GM18519 (cell line): Measurements from ENCODE around the gene ZNHIT1.
"Not testable (repeated sequence)": the region's sequence is repeated elsewhere in the genome, so short reads cannot be mapped to it uniquely, and the experiment has no call there.

Source experiments
- ATAC-seq: cut with Tn5 transposase; IDR thresholded peaks from one replicate; pipeline ENCODE4 v1.9.1; 2021; ENCODE audit warnings: mild to moderate bottlenecking, moderate library complexity; ENCODE audit not compliant: unreplicated experiment, low FRiP score

Gene ZNHIT1

GRCh38 chr7:101186194-101186593, 31.8 kb upstream of the ZNHIT1 start:
- no peak for ATAC-seq

GRCh38 chr7:101186844-101187428, 31.0 kb upstream of the ZNHIT1 start:
- ATAC-seq = no peak

- no peak for ATAC-seq
Observed at GRCh38 chr7:101189109-101189508, 28.9 kb upstream of the ZNHIT1 start.

- no peak for ATAC-seq
Observed at GRCh38 chr7:101195884-101196283, 22.1 kb upstream of the ZNHIT1 start.

- ATAC-seq = no peak
Observed at GRCh38 chr7:101197991-101198390, 20.0 kb upstream of the ZNHIT1 start.

- ATAC-seq = no peak
Observed at GRCh38 chr7:101198476-101198875, 19.5 kb upstream of the ZNHIT1 start.

GRCh38 chr7:101199522-101199921, 18.4 kb upstream of the ZNHIT1 start:
- not testable (repeated sequence) for ATAC-seq

- no peak for ATAC-seq
Observed at GRCh38 chr7:101200504-101200861, 17.5 kb upstream of the ZNHIT1 start.

GRCh38 chr7:101200862-101201599, 16.9 kb upstream of the ZNHIT1 start, which contains the start of gene MOGAT3:
TSS of gene MOGAT3 (minus strand) at chr7:101201036. CDS start at chr7:101200854, 182 bp downstream.
- ATAC-seq = no peak

- no peak for ATAC-seq
Observed at GRCh38 chr7:101201695-101202602, 16.0 kb upstream of the ZNHIT1 start.

- ATAC-seq = no peak
Observed at GRCh38 chr7:101202603-101202918, 15.4 kb upstream of the ZNHIT1 start.

- not testable (repeated sequence) for ATAC-seq
Observed at GRCh38 chr7:101203740-101204738, 13.9 kb upstream of the ZNHIT1 start.

GRCh38 chr7:101205901-101206664, 11.9 kb upstream of the ZNHIT1 start:
- no peak for ATAC-seq

GRCh38 chr7:101206665-101207042, 11.3 kb upstream of the ZNHIT1 start:
- no peak for ATAC-seq

GRCh38 chr7:101207459-101207858, 10.5 kb upstream of the ZNHIT1 start:
- ATAC-seq = no peak

GRCh38 chr7:101208794-101209193, 9.2 kb upstream of the ZNHIT1 start:
- ATAC-seq = no peak

- no peak for ATAC-seq
Observed at GRCh38 chr7:101210143-101210542, 7.8 kb upstream of the ZNHIT1 start.

GRCh38 chr7:101211501-101211900, 6.5 kb upstream of the ZNHIT1 start:
- ATAC-seq = no peak

- no peak for ATAC-seq
Observed at GRCh38 chr7:101212014-101212413, 6.0 kb upstream of the ZNHIT1 start.
